ENCODE measurements around the gene C21orf58.

Gene C21orf58

DNA sequence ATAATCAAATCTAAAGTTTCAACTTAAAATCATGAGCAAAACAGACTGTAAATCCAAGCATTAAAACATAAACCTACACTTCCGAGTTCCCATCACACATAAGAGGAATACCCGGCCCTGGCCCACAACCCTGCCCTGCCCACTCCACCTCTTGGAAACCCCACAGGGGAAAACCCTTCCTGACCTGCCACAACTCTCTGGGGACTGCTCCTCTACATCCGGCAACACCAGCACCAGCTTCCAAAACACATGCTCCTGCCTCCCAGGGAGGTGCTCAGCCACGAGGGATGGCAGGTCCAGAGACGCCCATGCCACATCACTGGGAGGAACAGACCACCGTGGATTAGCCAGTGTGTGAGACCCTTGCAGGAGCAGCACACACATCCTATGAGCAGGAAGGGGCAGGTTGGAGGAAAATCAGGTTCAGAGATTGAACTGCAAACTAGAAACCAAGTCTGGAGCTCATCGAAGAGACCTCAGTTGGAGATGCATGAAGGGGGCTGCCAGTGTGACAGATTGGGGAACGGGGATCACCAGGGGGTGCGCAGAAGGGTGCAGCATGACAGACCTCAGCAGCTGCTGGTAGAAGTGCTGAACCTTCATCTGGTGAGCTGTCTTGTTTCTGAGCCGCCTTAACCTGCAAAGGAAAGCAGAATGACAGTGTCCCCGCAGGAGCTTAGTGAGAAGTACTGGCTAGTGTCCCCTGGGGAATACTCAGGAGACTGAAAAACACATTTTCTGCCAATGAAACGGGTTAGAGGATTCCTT lies 69.3 kb downstream of the C21orf58 start:
- no peaks in the 10 kb centered on the region for H3K4me1 ChIP-seq (ENCODE audit: control insufficient read depth, insufficient read depth, low read length)
- no peak overlapping the region for H3K9ac ChIP-seq (ENCODE audit: low read length)
- H3K27ac ChIP-seq (ENCODE audit: low read depth, low read length), result no peak overlapping the region
- no peak overlapping the region for H3K4me3 ChIP-seq (ENCODE audit: low read length)
- peaks cover 64% of the 10 kb centered on the region for H3K36me3 ChIP-seq (ENCODE audit: control insufficient read depth, insufficient read depth, low read length)
- H3K27me3 ChIP-seq (ENCODE audit: control insufficient read depth, insufficient read depth, low read length), result no peaks in the 10 kb centered on the region

DNA sequence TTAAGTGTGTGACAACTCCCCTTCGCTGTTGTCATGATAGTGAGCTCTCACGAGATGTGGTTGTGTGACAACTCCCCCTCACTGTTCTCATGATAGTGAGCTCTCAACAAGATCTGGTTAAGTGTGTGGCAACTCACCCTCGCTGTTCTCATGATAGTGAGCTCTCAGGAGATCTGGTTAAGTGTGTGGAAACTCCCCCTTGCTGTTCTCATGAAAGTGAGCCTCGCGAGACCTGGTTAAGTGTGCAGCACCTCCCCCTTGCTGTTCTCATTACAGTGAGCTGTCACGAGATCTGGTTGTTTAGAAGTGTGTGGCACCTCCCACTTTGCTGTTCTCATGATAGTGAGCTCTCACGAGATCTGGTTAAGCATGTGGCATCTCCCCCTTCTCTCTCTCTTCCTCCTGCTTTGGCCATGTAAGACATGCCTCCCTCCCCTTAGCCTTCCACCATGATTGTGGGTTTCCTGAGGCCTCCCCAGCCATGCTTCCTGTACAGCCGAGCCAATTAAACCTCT lies 70.0 kb downstream of the C21orf58 start:
- Histone ChIP-seq H3K36me3 (ENCODE audit: control insufficient read depth, insufficient read depth, low read length) (peaks cover 59% of the 10 kb centered on the region), H3K4me1 (ENCODE audit: control insufficient read depth, insufficient read depth, low read length) (no peaks in the 10 kb centered on the region), H3K4me3 (ENCODE audit: low read length) (no peak overlapping the region), H3K9ac (ENCODE audit: low read length) (no peak overlapping the region), H3K27me3 (ENCODE audit: control insufficient read depth, insufficient read depth, low read length) (no peaks in the 10 kb centered on the region), H3K27ac (ENCODE audit: low read depth, low read length) (no peak overlapping the region)

DNA sequence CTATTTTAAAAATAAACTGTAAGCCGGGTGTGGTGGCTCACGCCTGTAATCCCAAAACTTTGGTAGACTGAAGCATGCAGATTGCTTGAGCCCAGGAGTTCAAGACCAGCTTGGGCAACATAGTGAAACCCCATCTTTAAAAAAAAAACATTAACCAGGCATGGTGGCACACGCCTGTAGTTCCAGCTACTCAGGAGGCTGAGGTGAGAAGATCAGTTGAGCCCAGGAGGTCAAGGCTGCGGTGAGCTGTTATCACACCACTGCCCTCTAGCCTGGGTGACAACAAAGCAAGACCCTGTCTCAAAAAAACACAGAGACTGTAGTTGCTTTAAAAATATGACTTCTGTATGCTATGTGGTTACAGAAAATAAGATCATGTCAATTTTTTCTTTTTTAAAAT lies 70.8 kb downstream of the C21orf58 start:
- Histone ChIP-seq H3K27ac (ENCODE audit: low read depth, low read length) (no peak overlapping the region), H3K36me3 (ENCODE audit: control insufficient read depth, insufficient read depth, low read length) (peaks cover 51% of the 10 kb centered on the region), H3K4me1 (ENCODE audit: control insufficient read depth, insufficient read depth, low read length) (no peaks in the 10 kb centered on the region), H3K27me3 (ENCODE audit: control insufficient read depth, insufficient read depth, low read length) (no peaks in the 10 kb centered on the region), H3K9ac (ENCODE audit: low read length) (no peak overlapping the region), H3K4me3 (ENCODE audit: low read length) (no peak overlapping the region)
